CD14-positive monocyte (primary cell): Measurements from ENCODE around the gene DSTN. TPM values are rescaled to one million over a fixed set of nuclear protein-coding genes. Genes with fewer than 3 reads are reported as not detected.

Experiments used
- DNase-seq, 3 donors: peaks; one replicate each; pipeline ENCODE4 v3.0.0-alpha.2; 2011 to 2022
- H2AFZ ChIP-seq: 2 replicates; pipeline ENCODE4 v1.6.0; 2012; ENCODE audit warnings: mild to moderate bottlenecking, low read depth, low read length, inconsistent platforms; ENCODE audit not compliant: insufficient read depth, poor library complexity, severe bottlenecking
- H3K27ac ChIP-seq, 2 donors: 1 replicate in 1 of 2; 2 replicates in 1 of 2; pipeline ENCODE4 v1.5.1; 2012 to 2013; ENCODE audit warnings: low read length in 2 of 2, control low read depth in 1 of 2, inconsistent platforms in 1 of 2, low read depth in 1 of 2, mild to moderate bottlenecking in 1 of 2
- H3K27me3 ChIP-seq, 2 donors: one replicate each; pipeline versions ENCODE4 v1.6.0 to v1.6.1; 2011 to 2013; ENCODE audit warnings: low read length in 2 of 2; ENCODE audit not compliant: control insufficient read depth in 2 of 2, insufficient read depth in 2 of 2
- H3K36me3 ChIP-seq, 2 donors: replicated peaks in 1 of 2; 1 replicate in 1 of 2; 2 replicates in 1 of 2; pipeline versions ENCODE4 v1.5.1 to v1.6.1; 2012 to 2013; ENCODE audit warnings: low read length in 2 of 2, control low read depth in 1 of 2, inconsistent platforms in 1 of 2, mild to moderate bottlenecking in 1 of 2; ENCODE audit not compliant: insufficient read depth in 2 of 2, control insufficient read depth in 1 of 2
- H3K4me1 ChIP-seq, 2 donors: 1 replicate in 1 of 2; 2 replicates in 1 of 2; pipeline versions ENCODE4 v1.5.1 to v1.6.1; 2012 to 2013; ENCODE audit warnings: low read length in 2 of 2, control low read depth in 1 of 2, inconsistent platforms in 1 of 2, mild to moderate bottlenecking in 1 of 2, moderate library complexity in 1 of 2; ENCODE audit not compliant: insufficient read depth in 2 of 2, control insufficient read depth in 1 of 2
- H3K4me2 ChIP-seq: replicated peaks from 2 replicates; pipeline ENCODE3; 2012; ENCODE audit warnings: low read length, moderate library complexity, mild to moderate bottlenecking; ENCODE audit not compliant: poor library complexity, severe bottlenecking; ENCODE audit errors: extremely low read depth
- H3K4me3 ChIP-seq, 3 experiments: fragments of 200-600 bp in 1 of 3; sonication (generic) in 1 of 3; replicated peaks in 1 of 3; 1 replicate in 2 of 3; 2 replicates in 1 of 3; pipeline ENCODE4 v1.5.1; 2011 to 2013; ENCODE audit warnings: low read length in 3 of 3, mild to moderate bottlenecking in 3 of 3, control low read depth in 2 of 3, low read depth in 2 of 3, inconsistent platforms in 1 of 3, moderate library complexity in 1 of 3
- H3K79me2 ChIP-seq: 2 replicates; pipeline ENCODE4 v1.6.0; 2012; ENCODE audit warnings: mild to moderate bottlenecking, control low read depth, inconsistent platforms, low read length, moderate library complexity; ENCODE audit not compliant: insufficient read depth
- H3K9ac ChIP-seq: 2 replicates; pipeline ENCODE4 v1.6.0; 2017; ENCODE audit warnings: low read length, mild to moderate bottlenecking; ENCODE audit not compliant: insufficient read depth, poor library complexity, severe bottlenecking
- H3K9me3 ChIP-seq, 2 donors: replicated peaks in 1 of 2; 1 replicate in 1 of 2; 2 replicates in 1 of 2; pipeline versions ENCODE4 v1.5.1 to v1.6.1; 2012 to 2013; ENCODE audit warnings: low read length in 2 of 2, control low read depth in 1 of 2; ENCODE audit not compliant: control insufficient read depth in 1 of 2, insufficient read depth in 1 of 2
- H4K20me1 ChIP-seq: 2 replicates; pipeline ENCODE4 v1.6.0; 2012; ENCODE audit warnings: mild to moderate bottlenecking, low read length, control low read depth, moderate library complexity; ENCODE audit not compliant: insufficient read depth
- H3K27ac Mint-ChIP-seq, 7 donors: one replicate each; pipeline ENCODE4 v1.8.0; 2020; ENCODE audit warnings: mild to moderate bottlenecking in 7 of 7, mixed read lengths in 7 of 7, moderate library complexity in 6 of 7, inconsistent platforms in 2 of 7
- H3K27me3 Mint-ChIP-seq, 3 donors: one replicate each; pipeline ENCODE4 v1.8.0; 2021 to 2022; ENCODE audit warnings: low read depth in 3 of 3, mild to moderate bottlenecking in 3 of 3, mixed read lengths in 3 of 3, moderate library complexity in 3 of 3, inconsistent platforms in 1 of 3
- H3K36me3 Mint-ChIP-seq, 2 donors: one replicate each; pipeline ENCODE4 v1.8.0; 2020; ENCODE audit warnings: mixed read lengths in 2 of 2, inconsistent platforms in 1 of 2, mild to moderate bottlenecking in 1 of 2
- H3K4me1 Mint-ChIP-seq: one replicate; pipeline ENCODE4 v1.8.0; 2020; ENCODE audit warnings: mild to moderate bottlenecking, mixed read lengths
- H3K4me3 Mint-ChIP-seq, 2 donors: one replicate each; pipeline ENCODE4 v1.8.0; 2020; ENCODE audit warnings: mild to moderate bottlenecking in 2 of 2, mixed read lengths in 2 of 2, moderate library complexity in 1 of 2
- H3K9me3 Mint-ChIP-seq, 7 donors: one replicate each; pipeline ENCODE4 v1.8.0; 2020 to 2022; ENCODE audit warnings: mixed read lengths in 7 of 7, mild to moderate bottlenecking in 6 of 7, moderate library complexity in 6 of 7, inconsistent platforms in 2 of 7
- WGBS: methylation state at CpG from one replicate; pipeline ENCODE4 v1.1.5; 2013; ENCODE audit warnings: missing lambda C conversion rate; ENCODE audit not compliant: insufficient coverage; 5-methylcytosine and 5-hydroxymethylcytosine counted together
- intact Hi-C, 2 donors: fragments of 100-400 bp; cut with micrococcal nuclease; formaldehyde crosslinking; loops; one replicate each; pipeline versions ENCODE4 v1.15.0 to v1.15.1; 2023
- polyA plus RNA-seq, 3 donors: library from polyadenylated mRNA; depleted of rRNA in 1 of 3; unstranded in 2 of 3; stranded (reverse) in 1 of 3; fragments of 300-500 nt in 2 of 3; fragments of >200 nt in 1 of 3; fragmentation: Illumina TruSeq in 2 of 3; gene quantifications; 1 replicate in 2 of 3; 2 replicates in 1 of 3; pipeline ENCODE4 v1.2.3, GENCODE V29; 2012 to 2021
- TF ChIP-seq, protein P1 (sequence below): fragments of 200-600 bp; IDR thresholded peaks from one replicate; pipeline ENCODE4 v1.8.0; 2022; ENCODE audit warnings: antibody characterized with exemption, mild to moderate bottlenecking

The DSTN gene
- polyA plus RNA-seq, 3 donors: 15.6 to 63.8 (median 58.4) TPM

DNA sequence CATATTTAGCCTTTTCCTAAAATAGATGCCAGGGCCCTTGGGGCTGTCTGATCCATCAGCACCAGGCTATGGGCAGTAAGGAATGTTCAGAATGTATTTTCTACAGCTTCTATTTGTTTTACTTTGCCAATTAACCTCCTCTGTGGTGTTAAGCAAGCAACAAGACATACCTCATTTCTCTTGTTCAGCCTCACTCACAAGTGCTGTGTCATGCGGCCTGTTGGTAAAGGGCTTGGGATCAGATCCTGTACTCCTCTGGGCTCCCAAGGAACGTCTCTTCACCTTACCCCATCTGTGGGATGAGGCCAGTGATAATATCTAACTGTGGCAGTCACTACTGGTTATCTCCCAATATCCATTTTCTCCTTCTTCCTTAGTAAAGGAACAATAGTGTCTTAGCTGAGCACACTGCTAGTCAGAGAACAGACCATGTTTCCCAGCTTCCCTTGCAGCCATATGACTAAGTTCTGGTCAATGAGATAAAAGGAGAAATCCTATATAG lies 7.0 kb upstream of the DSTN start:
- TF ChIP-seq, protein P1, sequence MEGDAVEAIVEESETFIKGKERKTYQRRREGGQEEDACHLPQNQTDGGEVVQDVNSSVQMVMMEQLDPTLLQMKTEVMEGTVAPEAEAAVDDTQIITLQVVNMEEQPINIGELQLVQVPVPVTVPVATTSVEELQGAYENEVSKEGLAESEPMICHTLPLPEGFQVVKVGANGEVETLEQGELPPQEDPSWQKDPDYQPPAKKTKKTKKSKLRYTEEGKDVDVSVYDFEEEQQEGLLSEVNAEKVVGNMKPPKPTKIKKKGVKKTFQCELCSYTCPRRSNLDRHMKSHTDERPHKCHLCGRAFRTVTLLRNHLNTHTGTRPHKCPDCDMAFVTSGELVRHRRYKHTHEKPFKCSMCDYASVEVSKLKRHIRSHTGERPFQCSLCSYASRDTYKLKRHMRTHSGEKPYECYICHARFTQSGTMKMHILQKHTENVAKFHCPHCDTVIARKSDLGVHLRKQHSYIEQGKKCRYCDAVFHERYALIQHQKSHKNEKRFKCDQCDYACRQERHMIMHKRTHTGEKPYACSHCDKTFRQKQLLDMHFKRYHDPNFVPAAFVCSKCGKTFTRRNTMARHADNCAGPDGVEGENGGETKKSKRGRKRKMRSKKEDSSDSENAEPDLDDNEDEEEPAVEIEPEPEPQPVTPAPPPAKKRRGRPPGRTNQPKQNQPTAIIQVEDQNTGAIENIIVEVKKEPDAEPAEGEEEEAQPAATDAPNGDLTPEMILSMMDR: no peak
- Histone ChIP-seq H3K4me1 (peaks cover 4 to 5% of the 10 kb centered on the region in 2 donors), H2AFZ (no peak overlapping the region), H4K20me1 (no peaks in the 10 kb centered on the region), H3K9me3 (no peaks in the 10 kb centered on the region), H3K79me2 (no peaks in the 10 kb centered on the region), H3K27ac (no peak overlapping the region), H3K9ac (no peak overlapping the region), H3K4me3 (no peak overlapping the region), H3K36me3 (no peaks in the 10 kb centered on the region), H3K27me3 (peaks cover 1 to 3% of the 10 kb centered on the region in 2 donors), H3K4me2 (no peak overlapping the region)
- no peak overlapping the region for H3K27ac Mint-ChIP-seq
- peaks cover 0 to under 1% of the 10 kb centered on the region in 2 donors for H3K36me3 Mint-ChIP-seq
- peaks cover 7 to 15% (median 9%) of the 10 kb centered on the region in 3 donors for H3K27me3 Mint-ChIP-seq
- no peak for DNase-seq
- intact Hi-C loops: loop anchor here in 1 of 2 donors (10.0 kb wide), 1 partner anchor 122 kb away; the partner anchor contains the start of gene RRBP1
- no CpG with 5 or more reads among the region's 2 CpGs for WGBS
- no peak overlapping the region for H3K4me3 Mint-ChIP-seq
- H3K4me1 Mint-ChIP-seq: peaks cover 9% of the 10 kb centered on the region
- peaks cover 0 to 3% (median 0%) of the 10 kb centered on the region in 7 donors for H3K9me3 Mint-ChIP-seq

DNA sequence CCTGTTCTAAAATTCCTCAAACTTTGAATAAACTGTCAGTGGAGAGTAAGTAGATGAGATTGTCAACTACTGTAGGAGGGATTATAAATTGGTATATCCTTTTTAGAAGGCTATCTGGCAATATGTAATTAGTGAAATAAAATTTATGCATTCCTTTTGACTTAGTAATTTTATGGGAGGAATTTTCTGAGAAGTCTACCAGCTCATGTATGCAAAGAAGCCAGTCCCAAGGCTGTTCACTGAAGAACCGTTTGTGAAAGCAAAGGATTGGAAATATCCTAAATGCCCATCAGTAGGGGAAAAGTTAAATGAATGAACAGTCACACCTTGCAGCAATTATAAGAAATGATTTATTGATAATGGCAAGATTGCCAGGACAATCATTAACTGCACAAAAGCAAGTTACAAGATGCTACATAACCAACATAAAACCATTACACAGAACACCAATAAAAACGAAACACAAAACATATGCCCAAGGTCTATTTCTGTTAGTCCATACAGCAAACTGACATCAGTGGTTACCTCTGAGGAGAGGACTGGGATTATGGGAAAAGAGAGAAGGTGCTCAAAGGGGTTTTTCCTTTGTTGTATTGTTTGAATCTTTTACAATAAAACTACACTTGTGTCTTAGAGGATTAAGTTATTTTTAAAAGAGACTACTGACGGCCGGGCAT lies 4.6 kb upstream of the DSTN start:
- peak overlapping the region in 1 of 2 donors; percentile 2 for H3K4me3 Mint-ChIP-seq

More for the DNA sequence above, 4.6 kb upstream of the DSTN start:
- no peak overlapping the region for H3K4me3 ChIP-seq
- peaks cover 0 to 1% of the 10 kb centered on the region in 2 donors for H3K36me3 Mint-ChIP-seq
- no peak overlapping the region for H3K4me2 ChIP-seq
- H3K27ac Mint-ChIP-seq: no peak overlapping the region
- peaks cover 0 to 3% (median 0%) of the 10 kb centered on the region in 7 donors for H3K9me3 Mint-ChIP-seq
- intact Hi-C loops: loop anchor here in 1 of 2 donors (10.0 kb wide), 1 partner anchor 119 kb away; the partner anchor contains the start of gene RRBP1
- TF ChIP-seq, protein P1: no peak
- no peaks in the 10 kb centered on the region for H3K36me3 ChIP-seq
- no peak overlapping the region for H3K9ac ChIP-seq
- peaks cover 21 to 31% (median 21%) of the 10 kb centered on the region in 3 donors for H3K27me3 Mint-ChIP-seq
- H3K9me3 ChIP-seq: no peaks in the 10 kb centered on the region
- DNase-seq: no peak
- no CpG with 5 or more reads among the region's 4 CpGs for WGBS
- H3K79me2 ChIP-seq: no peaks in the 10 kb centered on the region
- peaks cover 5 to 10% of the 10 kb centered on the region in 2 donors for H3K4me1 ChIP-seq
- peaks cover 11 to 15% of the 10 kb centered on the region in 2 donors for H3K27me3 ChIP-seq
- peaks cover 5% of the 10 kb centered on the region for H3K4me1 Mint-ChIP-seq
- H2AFZ ChIP-seq: no peak overlapping the region
- H3K27ac ChIP-seq: no peak overlapping the region
- H4K20me1 ChIP-seq: no peaks in the 10 kb centered on the region
